Ammon's horn (tissue), 1 donor: ENCODE data around the gene LIMK1.
A peak's percentile ranks its signal among the peaks of the same experiment; 100 is the strongest.

Experiments
- DNase-seq: peaks from one replicate; pipeline ENCODE4 v3.0.0-alpha.2; 2016; ENCODE audit warnings: low spot score

LIMK1 gene

DNA sequence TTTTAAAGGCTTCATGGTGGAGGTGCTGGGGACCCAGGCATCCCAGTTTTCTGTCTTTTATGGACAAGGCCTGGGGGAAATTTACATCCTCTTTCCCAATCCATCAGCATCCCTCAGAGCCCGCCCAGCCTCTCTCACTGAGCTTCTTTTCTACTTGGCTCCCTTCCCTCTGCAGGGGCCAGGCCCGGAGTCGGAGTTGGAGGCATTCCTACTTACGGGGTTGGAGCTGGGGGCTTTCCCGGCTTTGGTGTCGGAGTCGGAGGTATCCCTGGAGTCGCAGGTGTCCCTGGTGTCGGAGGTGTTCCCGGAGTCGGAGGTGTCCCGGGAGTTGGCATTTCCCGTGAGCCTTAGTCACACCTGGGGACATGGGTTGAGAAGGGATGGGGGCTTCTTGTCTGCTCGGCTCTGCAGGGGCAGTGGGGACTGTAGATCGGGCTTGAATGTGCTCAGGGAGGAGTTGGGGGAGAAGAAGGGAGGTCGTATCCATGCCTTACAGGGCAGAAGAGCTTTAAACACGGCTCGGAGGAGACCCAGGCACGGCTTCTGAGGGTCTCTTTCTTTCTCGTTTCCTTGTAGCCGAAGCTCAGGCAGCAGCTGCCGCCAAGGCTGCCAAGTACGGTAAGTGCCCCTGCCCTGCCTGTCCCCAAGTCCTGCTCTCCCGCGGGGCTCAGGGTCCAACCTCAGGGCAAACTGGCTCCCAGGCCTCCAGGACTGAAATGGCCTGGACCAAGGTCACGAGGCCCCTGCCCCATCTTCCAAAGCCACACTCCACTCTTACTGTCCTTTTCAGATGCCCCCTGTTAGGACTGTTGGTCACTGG, 27.3 kb upstream of the LIMK1 start:
- no peak for DNase-seq

DNA sequence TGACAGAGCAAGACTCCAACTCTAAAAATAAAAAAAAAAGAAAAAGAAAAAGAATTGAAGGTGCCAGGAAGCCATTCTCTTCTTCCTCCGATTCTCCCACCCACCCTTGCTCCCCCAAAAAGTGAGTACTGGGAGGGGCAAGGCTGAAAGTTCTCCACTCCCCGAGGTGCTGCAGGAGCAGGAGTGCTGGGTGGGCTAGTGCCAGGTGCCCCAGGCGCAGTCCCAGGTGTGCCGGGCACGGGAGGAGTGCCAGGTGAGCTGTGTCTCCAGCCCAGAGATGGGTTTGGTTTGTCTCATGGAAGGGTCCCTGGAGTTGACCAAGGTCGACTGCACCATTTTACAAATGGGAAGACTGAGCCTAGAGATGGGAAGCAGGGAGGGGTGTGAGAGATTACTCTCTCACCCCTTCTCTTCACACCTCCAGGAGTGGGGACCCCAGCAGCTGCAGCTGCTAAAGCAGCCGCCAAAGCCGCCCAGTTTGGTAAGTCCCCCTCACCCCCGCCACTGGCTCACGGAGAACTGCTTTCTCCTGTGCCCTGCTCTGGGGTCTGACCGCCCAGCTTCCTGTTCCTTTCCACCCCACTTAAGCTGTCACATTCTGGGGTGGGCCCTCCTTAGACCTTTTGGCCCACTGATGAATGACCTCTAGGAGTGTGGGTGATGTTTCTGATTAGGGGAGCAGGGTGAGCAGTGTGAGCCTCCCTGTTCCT, 26.2 kb upstream of the LIMK1 start:
- no peak for DNase-seq

DNA sequence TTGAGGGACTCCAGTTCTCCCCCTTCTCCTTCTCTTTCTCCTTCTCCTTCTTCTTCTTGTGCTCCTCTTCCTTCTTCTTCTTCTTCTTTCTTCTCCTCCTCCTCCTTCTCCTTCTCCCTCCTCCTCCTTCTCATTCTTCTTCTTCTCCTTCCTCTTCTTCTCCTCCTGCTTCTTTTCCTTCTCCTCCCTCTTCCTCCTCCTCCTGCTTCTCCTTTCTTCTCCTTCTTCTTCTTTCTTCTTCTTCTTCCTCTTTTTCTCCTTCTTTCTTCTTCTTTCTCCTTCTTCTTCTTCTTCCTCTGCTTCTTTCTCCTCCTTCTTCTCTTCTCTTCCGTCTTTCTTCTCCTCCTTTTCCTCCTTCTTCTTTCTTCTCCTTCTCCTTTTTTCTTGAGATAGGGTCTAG, 25.6 kb upstream of the LIMK1 start:
- DNase-seq = no peak

DNA sequence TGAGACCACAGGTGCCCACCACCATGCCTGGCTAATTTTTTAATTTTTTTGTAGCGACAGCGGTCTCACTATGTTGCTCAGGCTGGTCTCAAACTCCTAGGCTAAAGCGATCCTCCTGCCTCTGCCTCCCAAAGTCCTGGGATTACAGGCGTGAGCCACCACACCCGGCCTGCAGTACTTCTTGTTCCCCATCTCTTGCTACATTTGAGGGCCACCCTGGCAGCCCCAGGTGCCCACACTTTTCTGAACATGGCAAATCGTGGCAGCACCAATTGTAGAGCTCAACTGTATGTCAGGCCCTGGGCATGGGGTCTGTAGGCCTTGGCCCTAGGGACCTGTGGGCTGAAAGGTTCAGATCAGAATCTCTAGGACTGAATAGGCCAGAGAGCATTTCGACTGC, 25.1 kb upstream of the LIMK1 start:
- no peak for DNase-seq

DNA sequence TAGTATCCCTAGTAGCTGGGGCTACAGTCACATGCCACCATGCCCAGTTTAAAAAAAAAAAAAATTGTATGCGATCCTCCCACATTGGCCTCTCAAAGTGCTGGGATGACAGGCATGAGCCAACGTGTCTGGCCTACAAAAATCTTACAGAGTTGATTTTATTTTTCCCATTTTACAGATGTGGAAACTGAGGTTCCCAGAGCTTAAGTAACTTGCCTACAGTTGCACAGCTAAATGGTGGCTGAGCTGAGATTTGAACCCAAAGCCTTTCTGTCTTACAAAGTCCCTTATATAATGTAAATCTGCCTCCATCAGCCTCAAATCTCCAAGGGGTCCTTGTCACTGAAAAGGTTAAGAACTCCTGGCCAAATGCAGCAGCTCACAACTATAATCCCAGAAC, 24.6 kb upstream of the LIMK1 start:
- DNase-seq = no peak

DNA sequence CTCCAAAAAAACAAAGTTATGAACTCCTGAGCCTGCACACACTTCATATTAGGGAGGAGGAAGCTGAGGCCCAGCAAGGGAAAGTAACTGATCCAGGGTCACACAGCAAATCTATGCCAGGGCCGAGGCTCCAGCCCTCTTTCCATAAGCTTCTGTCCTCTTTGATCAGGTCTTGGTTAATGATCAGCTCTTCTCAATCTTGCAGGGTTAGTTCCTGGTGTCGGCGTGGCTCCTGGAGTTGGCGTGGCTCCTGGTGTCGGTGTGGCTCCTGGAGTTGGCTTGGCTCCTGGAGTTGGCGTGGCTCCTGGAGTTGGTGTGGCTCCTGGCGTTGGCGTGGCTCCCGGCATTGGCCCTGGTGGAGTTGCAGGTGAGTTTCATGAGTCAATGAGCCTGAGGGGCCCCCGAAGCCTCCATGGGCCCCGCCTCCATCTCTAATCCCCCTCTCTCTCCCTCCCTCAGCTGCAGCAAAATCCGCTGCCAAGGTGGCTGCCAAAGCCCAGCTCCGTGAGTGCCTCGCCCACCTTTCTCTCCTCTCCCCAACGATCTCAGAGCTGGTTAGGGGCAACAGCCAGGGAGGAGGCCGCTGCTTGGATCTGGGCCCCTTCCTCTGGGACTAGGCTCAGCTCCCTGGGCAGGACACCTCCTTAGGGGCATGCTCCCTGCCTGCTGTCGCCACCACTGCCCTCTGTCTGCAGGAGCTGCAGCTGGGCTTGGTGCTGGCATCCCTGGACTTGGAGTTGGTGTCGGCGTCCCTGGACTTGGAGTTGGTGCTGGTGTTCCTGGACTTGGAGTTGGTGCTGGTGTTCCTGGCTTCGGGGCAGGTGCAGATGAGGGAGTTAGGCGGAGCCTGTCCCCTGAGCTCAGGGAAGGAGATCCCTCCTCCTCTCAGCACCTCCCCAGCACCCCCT, 23.7 kb upstream of the LIMK1 start:
- no peak for DNase-seq

DNA sequence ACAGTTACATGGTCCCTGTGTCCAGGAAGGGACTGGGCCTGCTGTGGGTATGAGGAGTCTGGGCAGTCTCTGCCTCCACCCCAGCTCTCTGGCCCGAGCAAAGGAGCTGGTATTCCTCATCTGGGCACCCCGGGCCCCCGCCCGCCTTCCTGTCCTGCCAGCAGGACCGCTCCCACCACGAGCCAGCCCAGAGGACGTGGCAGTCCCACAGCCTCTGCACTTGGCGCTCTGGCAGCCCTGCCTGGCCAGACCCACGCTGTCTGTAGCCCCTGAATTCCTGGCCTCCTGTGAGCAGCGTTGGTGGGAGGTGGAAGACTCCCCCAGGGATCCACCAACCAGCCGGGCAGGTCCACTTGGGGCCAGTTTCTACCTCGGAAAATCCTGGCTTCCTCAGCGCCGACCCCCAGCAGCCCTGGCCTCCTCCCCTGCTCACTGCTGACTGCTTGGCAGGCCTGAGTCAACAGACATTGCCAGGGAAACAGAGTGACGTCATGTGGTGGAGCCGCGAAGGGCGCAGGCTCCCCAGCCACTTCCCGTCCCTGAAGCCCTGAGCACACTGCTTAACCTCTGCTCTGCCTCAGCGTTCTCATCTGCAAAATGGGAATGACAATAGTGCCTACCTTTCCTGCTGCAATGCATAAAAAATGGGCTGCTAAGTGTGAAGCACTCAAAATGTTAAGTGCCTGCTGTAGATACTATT, 21.6 kb upstream of the LIMK1 start:
- DNase-seq = peak; percentile 93

DNA sequence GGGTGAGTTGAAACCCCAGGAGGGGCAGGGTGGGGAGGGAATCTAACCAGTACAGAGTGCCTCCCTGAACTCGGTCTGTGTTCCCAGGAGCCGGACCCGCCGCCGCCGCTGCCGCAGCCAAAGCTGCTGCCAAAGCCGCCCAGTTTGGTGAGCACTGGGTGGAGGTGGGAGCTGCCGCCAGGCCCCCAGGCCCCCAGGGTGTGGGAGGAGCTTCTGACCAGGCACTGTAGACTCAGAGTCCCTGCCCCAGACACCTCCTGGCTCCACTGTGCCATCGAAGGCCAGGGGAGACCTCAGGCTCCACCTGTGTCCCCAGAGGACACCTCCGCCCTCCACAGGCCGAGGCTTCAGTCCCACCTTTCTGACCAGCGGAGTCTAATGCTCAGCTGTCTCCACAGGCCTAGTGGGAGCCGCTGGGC, 20.4 kb upstream of the LIMK1 start:
- DNase-seq = no peak

DNA sequence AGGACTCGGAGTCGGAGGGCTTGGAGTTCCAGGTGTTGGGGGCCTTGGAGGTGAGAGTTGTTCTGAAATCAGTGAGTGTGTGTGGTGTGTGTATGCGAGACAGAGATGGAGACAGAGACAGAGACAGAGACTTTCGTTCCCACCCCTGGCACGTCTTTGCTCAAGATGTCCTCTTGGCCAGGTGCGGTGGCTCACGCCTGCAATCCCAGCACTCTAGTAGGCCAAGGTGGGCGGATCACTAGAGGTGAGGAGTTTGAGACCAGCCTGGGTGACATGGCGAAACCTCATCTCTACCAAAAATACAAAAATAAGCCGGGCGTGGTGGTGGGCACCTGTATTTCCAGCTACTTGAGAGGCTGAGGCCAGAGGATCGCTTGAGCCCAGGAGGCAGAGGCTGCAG, 20.0 kb upstream of the LIMK1 start:
- no peak for DNase-seq

DNA sequence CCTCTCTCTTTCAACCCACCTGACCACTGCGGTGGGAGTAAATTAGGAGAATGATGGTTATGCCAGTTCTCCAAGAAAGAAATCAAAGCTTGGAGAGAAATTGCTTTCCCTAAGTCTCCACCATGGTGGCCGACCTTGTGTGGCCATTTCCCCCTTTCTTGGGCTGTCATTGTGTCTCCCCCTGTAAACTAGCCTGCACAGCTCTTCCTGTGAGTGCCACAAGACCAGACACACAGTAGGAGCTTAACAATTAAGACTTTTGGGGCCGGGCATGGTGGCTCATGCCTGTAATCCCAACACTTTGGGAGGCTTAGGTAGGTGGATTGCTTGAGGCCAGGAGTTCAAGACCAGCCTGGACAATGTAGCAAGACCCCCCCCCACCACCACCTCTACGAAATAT, 18.9 kb upstream of the LIMK1 start:
- no peak for DNase-seq

DNA sequence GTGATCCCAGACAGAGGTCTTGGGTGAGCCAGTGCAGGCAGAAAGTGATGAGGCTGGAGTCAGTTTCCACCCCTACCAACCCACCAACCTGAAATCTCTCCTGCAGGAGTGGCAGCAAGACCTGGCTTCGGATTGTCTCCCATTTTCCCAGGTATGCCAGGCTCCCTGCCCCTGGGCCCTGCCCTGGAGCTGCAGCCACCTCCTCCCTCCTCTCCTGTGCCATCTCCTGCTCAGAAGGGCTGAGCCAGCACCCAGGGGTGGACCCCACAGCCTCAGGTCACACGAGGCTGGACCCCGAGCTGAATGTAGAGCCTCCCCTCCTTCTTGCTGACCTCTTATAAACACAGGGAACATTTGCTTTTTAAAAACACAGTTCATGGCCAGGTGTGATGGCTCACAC, 17.0 kb upstream of the LIMK1 start:
- DNase-seq = no peak

DNA sequence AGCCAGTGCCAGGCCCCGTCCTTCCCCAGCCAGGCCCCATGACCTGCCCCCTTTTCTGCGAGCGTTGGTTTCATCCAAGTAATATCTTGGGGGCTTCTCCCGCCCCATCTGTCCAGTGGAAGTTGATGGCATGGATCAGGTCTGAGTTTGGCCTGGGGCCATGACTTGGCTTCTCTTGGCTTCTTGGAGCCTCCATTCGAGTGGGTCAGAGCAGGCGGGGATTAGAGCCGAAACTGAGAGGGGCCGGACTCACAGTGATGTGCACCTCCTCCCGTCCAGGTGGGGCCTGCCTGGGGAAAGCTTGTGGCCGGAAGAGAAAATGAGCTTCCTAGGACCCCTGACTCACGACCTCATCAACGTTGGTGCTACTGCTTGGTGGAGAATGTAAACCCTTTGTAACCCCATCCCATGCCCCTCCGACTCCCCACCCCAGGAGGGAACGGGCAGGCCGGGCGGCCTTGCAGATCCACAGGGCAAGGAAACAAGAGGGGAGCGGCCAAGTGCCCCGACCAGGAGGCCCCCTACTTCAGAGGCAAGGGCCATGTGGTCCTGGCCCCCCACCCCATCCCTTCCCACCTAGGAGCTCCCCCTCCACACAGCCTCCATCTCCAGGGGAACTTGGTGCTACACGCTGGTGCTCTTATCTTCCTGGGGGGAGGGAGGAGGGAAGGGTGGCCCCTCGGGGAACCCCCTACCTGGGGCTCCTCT, 15.1 kb upstream of the LIMK1 start:
- DNase-seq = no peak

DNA sequence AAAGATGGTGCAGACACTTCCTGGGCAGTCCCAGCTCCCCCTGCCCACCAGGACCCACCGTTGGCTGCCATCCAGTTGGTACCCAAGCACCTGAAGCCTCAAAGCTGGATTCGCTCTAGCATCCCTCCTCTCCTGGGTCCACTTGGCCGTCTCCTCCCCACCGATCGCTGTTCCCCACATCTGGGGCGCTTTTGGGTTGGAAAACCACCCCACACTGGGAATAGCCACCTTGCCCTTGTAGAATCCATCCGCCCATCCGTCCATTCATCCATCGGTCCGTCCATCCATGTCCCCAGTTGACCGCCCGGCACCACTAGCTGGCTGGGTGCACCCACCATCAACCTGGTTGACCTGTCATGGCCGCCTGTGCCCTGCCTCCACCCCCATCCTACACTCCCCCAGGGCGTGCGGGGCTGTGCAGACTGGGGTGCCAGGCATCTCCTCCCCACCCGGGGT, 14.5 kb upstream of the LIMK1 start:
- no peak for DNase-seq

DNA sequence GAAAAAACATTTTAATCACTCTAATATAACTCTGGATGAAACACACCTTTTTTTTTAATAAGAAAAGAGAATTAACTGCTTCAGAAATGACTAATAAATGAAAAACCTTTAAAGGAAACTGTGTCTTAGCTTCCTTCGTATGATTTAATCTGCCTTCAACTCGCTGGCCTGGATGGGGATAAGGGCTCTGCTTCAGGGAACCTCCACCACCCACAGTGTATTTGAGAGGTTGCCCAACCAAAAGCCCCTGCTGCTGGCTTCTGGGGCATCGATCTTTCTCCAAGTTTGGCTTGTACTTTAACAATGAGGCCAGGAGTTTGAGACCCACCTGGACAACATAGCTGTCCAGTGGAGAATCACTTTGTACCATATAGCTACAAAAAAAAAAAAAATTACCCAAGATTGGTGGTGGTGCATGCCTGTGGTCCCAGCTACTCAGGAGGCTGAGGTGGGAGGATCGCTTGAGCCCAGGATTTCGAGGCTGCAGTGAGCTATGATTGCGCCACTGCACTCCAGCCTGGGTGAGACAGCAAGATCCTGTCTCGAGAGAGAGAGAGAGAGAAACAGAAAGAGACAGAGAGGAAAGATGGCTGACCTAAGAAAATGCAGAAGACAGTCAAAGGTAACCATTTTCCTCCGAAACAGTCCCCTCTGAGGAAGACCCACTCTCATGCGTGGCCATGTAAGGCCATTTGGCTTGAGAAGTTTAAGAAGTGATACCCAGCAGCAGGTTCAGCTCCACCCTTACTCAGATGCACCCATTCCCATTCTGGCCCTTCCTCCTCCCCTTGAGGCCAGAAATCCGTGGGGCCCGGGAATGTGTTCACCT, 13.6 kb upstream of the LIMK1 start:
- no peak for DNase-seq

DNA sequence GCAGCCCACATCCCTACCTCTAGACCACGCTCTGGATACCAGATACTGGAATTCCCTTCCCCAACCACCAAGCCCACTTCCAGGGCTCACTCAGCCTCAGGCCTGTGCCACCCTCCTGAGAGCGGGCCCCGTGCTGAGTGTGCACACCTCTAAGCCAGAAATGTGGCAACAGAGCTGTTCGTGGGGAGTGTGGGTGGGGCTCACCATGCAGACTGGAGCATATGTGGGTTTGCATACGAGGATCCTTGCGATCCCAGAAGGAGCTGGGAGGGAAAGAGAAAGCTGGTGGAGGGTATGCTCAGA, 13.0 kb upstream of the LIMK1 start:
- DNase-seq = no peak

DNA sequence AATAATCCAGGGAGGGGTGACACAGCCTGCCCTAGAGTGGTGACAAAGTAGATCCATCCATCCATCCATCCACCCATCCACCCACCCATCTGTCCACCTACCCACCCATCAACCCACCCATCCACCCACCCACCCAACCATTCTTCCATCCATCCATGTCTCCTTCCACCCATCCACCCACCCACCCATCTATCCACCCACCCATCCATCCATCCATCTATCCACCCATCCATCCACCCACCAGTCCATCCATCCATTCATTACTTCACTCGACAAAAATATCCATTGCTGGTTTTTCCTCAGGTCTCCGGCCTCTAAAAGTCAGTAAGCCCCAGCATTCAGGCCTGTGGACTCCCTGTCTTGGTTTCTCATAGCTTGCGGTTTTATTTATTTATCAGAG, 12.5 kb upstream of the LIMK1 start:
- no peak for DNase-seq

DNA sequence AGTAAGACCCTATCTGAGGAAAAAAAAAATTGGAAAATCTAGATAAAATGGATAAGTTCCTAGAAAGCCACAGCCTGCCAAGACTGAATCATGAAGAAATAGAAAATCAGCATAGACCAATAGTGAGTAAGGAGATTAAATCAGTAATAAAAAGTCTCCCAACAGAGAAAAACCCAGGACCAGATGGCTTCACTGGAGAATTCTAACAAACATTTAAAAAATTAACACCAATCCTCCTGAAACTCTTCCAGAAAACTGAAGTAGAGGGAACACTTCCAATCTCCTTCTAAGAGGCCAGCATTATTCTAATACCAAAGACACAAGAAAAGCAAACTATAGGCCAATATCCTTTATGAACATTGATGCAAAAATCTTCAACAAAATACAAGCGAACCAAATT, 8.8 kb upstream of the LIMK1 start:
- DNase-seq = no peak

DNA sequence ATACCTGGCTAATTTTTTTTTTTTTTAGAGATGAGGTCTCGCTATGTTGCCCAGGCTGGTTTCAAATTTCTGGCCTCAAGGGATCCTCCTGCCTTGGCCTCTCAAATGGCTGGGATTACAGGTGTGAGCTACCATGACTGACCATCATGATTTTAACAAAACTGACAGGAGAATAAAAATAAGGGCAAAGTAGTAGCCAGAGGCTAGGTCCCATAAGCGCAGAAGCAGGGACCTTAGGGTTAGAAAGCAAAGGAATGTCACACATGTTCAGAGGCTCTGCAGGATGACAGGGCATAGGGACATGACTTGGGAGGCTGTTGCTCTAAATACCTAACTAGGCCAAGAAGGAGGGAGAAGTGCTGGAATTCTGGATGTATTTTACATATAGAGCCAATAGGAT, 5.1 kb upstream of the LIMK1 start:
- no peak for DNase-seq

DNA sequence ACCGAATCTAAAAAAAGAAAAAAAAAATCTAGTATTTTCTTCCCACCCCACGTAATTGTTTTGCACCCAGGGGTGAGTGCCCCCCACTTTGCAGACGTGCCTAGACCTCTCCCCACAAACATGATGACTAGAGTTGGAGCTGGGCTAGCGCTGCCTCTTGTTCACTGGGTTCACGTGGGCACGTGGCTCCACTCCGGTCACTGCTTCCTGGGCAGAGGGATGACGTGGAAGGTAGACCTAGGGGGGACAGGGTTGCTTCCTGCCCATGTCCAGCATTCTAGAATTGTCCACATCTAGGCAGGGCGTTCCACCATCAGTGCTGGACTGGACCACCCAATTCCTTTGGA, 861 bp upstream of the LIMK1 start:
- no peak for DNase-seq

DNA sequence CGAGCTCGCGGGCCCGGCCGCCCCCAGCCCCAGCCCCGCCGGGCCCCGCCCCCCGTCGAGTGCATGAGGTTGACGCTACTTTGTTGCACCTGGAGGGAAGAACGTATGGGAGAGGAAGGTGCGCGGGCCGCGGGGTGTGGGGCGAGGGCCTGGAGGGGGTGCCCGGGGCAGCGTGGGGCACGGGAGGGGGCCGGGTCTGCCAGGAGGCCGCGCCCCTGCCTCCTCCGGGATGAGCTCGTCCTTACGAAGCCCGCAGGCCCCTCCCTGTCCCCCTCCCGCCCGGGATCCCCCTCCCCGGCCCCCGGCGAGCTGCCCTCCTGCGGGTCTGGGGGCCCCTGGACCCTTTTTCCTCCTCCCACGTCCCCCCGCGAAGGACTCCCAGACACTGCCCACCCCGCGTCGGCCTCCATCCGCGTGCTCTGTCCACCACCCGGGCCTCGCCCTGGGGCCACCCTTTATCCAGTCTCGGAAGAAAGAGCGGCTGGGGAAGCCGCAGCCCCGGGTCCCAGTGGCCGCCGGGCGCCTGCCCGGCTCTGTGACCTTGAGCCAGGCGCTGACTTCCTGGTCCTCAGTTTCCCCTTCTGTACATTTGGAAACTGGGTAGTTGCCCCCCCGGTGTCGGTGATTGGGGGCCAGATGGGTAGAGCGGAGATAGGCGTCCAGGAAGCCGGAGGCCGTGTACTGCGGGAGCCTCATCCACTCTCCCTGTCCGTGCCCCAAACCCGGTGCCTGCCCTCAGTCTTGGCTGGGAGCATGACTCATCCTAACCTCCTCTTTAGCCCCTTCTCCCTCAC, 521 bp downstream of the LIMK1 start:
- DNase-seq = no peak
